Activated T-cell treated with anti-CD3 and anti-CD28 coated beads, Interleukin-2, amount 50 U/mL, for 1 hour (primary cell): Measurements from ENCODE around the gene AP1M1.

Source experiments
- DNase-seq: peaks from one replicate; pipeline ENCODE4 v3.0.0-alpha.2; 2020

AP1M1 gene

GRCh38 chr19:16208847-16209665 is 11.3 kb downstream of the AP1M1 start:
- no peak for DNase-seq

- DNase-seq, result no peak
These were observed 12.5 kb downstream of the AP1M1 start for GRCh38 chr19:16210168-16210567.

- no peak for DNase-seq
These were observed 15.4 kb downstream of the AP1M1 start for GRCh38 chr19:16213076-16213475.

GRCh38 chr19:16216744-16217670 is 19.3 kb downstream of the AP1M1 start:
- DNase-seq, result peak; percentile 42

GRCh38 chr19:16217716-16218451 is 20.2 kb downstream of the AP1M1 start:
- DNase-seq, result no peak

- no peak for DNase-seq
These were observed 21.1 kb downstream of the AP1M1 start for GRCh38 chr19:16218851-16219250.

- DNase-seq, result no peak
These were observed 25.1 kb downstream of the AP1M1 start for GRCh38 chr19:16222806-16223205.

- DNase-seq, result no peak
These were observed 26.0 kb downstream of the AP1M1 start for GRCh38 chr19:16223746-16224145.

GRCh38 chr19:16224293-16225045 is 26.8 kb downstream of the AP1M1 start:
- no peak for DNase-seq

GRCh38 chr19:16225279-16226183 is 27.8 kb downstream of the AP1M1 start:
- DNase-seq, result no peak

- no peak for DNase-seq
These were observed 28.5 kb downstream of the AP1M1 start for GRCh38 chr19:16226184-16226591.

- no peak for DNase-seq
These were observed 29.4 kb downstream of the AP1M1 start for GRCh38 chr19:16226878-16227836.

GRCh38 chr19:16227837-16228636 is 30.3 kb downstream of the AP1M1 start:
- no peak for DNase-seq

- DNase-seq, result no peak
These were observed 31.1 kb downstream of the AP1M1 start for GRCh38 chr19:16228637-16229321.

GRCh38 chr19:16229322-16229641 is 31.6 kb downstream of the AP1M1 start:
- no peak for DNase-seq

GRCh38 chr19:16232127-16232526 is 34.4 kb downstream of the AP1M1 start:
- DNase-seq, result no peak

- DNase-seq, result no peak
These were observed 34.9 kb downstream of the AP1M1 start for GRCh38 chr19:16232568-16232967.

- no peak for DNase-seq
These were observed 35.5 kb downstream of the AP1M1 start for GRCh38 chr19:16233081-16233776.
